H1 (cell line): ENCODE results near the gene CEP126.

ENCODE experiments used
- CTCF ChIP-seq, 3 experiments: IDR thresholded peaks; 1 replicate in 2 of 3; 2 replicates in 1 of 3; pipeline versions ENCODE4 v1.5.1 to v1.6.1; 2011; ENCODE audit warnings: low read length in 3 of 3, mild to moderate bottlenecking in 3 of 3, inconsistent platforms in 2 of 3, low read depth in 1 of 3, moderate library complexity in 1 of 3; ENCODE audit not compliant: insufficient read depth in 1 of 3; ENCODE audit errors: control extremely low read depth in 1 of 3
- POLR2AphosphoS5 ChIP-seq: IDR thresholded peaks from 2 replicates; pipeline ENCODE4 v1.6.1; 2011; ENCODE audit warnings: low read depth, low read length
- SUZ12 ChIP-seq: fragments of 200-600 bp; sonication (generic); IDR thresholded peaks from 2 replicates; pipeline ENCODE4 v1.6.1; 2012; ENCODE audit warnings: mild to moderate bottlenecking, inconsistent platforms, low read length, moderate library complexity, mixed read lengths

GRCh38 chr11:101960231-101960630, 45.4 kb downstream of the CEP126 start:
- TF ChIP-seq CTCF (IDR thresholded peaks at IDR 0.05; ENCODE audit: control extremely low read depth in 1 of 3, insufficient read depth in 1 of 3, low read depth in 1 of 3, low read length in 3 of 3) (no peak), SUZ12 (no peak), POLR2AphosphoS5 (no peak)
